NT2/D1 (cell line): ENCODE measurements around the gene PLCB3.

ENCODE experiments used
- DNase-seq: peaks from one replicate; pipeline ENCODE4 v3.0.0-alpha.2; 2011; ENCODE audit warnings: low read depth, low spot score
- H3K27me3 ChIP-seq: 2 replicates; pipeline ENCODE4 v1.6.0; 2011; ENCODE audit warnings: mild to moderate bottlenecking; ENCODE audit not compliant: insufficient read length, insufficient read depth
- H3K36me3 ChIP-seq: 2 replicates; pipeline ENCODE4 v1.6.1; 2011; ENCODE audit warnings: mild to moderate bottlenecking, low read length, mixed read lengths; ENCODE audit not compliant: insufficient read depth, insufficient read length
- H3K4me1 ChIP-seq: 2 replicates; pipeline ENCODE4 v1.5.1; 2011; ENCODE audit not compliant: insufficient read depth, insufficient read length
- H3K4me3 ChIP-seq: 2 replicates; pipeline ENCODE4 v1.5.1; 2011; ENCODE audit warnings: low read depth; ENCODE audit not compliant: insufficient read length
- H3K9ac ChIP-seq: 2 replicates; pipeline ENCODE4 v1.6.0; 2011; ENCODE audit warnings: low read depth; ENCODE audit not compliant: insufficient read length
- H3K9me3 ChIP-seq: 2 replicates; pipeline ENCODE4 v1.5.1; 2011; ENCODE audit warnings: mild to moderate bottlenecking, low read length; ENCODE audit not compliant: insufficient read depth
- SUZ12 ChIP-seq: IDR thresholded peaks from 2 replicates; pipeline ENCODE4 v1.6.1; 2011; ENCODE audit not compliant: insufficient read length, insufficient read depth; ENCODE audit errors: extremely low read depth
- YY1 ChIP-seq: IDR thresholded peaks from 2 replicates; pipeline ENCODE4 v1.6.1; 2011; ENCODE audit not compliant: insufficient read length, insufficient read depth
- ZNF274 ChIP-seq: IDR thresholded peaks from 2 replicates; pipeline ENCODE4 v1.6.1; 2011; ENCODE audit warnings: mild to moderate bottlenecking, low read depth, low read length

PLCB3 gene

DNA sequence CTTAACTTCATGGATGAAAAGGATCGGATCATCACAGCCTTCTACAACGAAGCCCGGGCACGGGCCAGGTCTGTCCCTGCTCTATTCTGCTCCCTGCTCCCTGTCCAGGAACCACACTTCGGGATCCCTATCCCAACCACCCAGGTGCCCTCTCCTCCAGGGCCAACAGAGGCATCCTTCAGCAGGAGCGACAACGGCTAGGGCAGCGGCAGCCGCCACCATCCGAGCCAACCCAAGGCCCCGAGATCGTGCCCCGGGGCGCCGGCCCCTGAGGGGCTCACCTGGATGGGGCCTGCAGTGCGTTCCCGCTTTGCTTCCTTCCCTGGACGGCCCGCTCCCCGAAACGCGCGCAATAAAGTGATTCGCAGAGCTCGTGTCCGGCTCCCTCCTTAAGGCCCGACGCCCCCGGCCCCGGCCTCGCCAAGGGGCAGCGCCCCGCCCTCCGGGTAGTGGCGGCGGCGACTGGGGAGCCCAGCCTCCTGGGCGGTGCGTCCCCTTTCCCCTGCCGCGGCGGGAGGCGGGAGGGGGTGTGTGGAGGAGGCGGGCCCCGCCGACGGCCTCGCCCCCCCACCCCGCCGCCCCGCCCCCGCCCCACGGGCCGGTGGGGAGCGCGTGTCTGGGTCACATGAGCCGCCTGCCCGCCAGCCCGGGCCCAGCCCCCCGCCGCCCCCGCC lies 17.3 kb upstream of the PLCB3 start, which contains the start of gene VEGFB:
VEGFB (plus strand) TSS at position 672 of the 674 bp plus-strand sequence. CDS start 250 bp downstream, outside the sequence.
- peaks cover 13% of the 10 kb centered on the region for H3K27me3 ChIP-seq
- no peak for DNase-seq
- peaks cover 26% of the 10 kb centered on the region for H3K36me3 ChIP-seq
- no peaks in the 10 kb centered on the region for H3K9me3 ChIP-seq
- peak within 1 kb of the TSS; percentile 67 for H3K4me3 ChIP-seq
- H3K9ac ChIP-seq, result peak within 1 kb of the TSS; percentile 88
- TF ChIP-seq ZNF274, result no peak
- peaks cover 24% of the 10 kb centered on the region for H3K4me1 ChIP-seq

DNA sequence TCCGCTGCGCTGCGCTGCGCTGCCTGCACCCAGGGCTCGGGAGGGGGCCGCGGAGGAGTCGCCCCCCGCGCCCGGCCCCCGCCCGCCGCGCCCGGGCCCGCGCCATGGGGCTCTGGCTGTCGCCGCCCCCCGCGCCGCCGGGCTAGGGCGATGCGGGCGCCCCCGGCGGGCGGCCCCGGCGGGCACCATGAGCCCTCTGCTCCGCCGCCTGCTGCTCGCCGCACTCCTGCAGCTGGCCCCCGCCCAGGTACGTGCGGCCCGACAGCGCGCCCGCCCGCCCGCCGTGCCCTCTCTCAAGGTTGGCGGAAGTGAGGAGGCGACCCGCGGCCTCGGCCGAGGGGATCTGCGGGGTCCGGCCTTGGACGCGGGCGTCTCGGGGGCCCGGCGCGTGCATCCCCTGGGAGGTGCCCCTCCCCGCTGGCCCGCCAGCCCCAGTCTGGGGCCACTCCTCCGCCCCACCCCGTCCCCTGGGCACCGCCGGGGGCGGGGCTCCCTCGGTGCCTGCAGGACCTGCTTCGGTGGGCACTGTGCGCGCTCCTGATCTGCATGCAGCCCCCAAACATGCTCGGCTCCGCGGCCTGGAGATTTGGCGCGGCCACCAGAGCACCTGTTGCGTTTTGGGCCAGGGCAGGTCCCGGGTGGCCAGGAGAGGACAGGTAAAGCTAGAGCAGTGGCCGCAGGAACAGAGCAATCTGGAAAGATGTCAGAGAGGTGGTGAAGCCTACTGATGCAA lies 16.5 kb upstream of the PLCB3 start:
- Histone ChIP-seq H3K4me3 (peak overlapping the region; percentile 54), H3K9me3 (no peaks in the 10 kb centered on the region), H3K4me1 (peaks cover 19% of the 10 kb centered on the region), H3K36me3 (peaks cover 25% of the 10 kb centered on the region), H3K27me3 (peaks cover 13% of the 10 kb centered on the region), H3K9ac (peak overlapping the region; percentile 54)
- DNase-seq, result no peak
- TF ChIP-seq YY1 (no peak), ZNF274 (no peak), SUZ12 (no peak)

DNA sequence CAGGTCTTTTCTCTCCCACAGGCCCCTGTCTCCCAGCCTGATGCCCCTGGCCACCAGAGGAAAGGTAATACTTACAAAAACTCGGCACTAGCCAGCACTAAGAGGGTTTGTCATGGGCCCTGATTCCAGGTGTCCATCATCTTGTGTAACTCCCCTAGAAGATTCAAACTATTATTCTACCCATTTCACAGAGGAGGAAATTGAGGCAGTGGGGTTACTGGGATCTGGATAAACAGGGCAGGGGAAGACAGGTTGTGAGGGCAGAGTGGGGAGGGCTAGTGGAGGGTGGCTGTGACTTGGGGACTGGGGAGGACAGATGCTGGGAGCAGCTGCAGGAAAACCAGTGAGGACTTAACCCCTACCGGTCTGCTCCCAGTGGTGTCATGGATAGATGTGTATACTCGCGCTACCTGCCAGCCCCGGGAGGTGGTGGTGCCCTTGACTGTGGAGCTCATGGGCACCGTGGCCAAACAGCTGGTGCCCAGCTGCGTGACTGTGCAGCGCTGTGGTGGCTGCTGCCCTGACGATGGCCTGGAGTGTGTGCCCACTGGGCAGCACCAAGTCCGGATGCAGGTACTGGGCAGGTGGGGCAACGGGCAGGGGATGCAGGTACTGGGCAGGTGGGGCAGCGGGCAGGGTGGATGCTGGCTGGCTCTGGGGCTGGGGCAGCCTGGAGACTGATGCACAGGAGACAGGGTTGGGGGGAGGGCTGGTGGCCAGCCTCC lies 15.7 kb upstream of the PLCB3 start:
- Histone ChIP-seq H3K4me3 (peak overlapping the region; percentile 54), H3K36me3 (peaks cover 26% of the 10 kb centered on the region), H3K4me1 (peaks cover 26% of the 10 kb centered on the region), H3K27me3 (peaks cover 13% of the 10 kb centered on the region), H3K9ac (peak overlapping the region; percentile 54), H3K9me3 (no peaks in the 10 kb centered on the region)
- no peak for DNase-seq
- TF ChIP-seq ZNF274, result no peak

DNA sequence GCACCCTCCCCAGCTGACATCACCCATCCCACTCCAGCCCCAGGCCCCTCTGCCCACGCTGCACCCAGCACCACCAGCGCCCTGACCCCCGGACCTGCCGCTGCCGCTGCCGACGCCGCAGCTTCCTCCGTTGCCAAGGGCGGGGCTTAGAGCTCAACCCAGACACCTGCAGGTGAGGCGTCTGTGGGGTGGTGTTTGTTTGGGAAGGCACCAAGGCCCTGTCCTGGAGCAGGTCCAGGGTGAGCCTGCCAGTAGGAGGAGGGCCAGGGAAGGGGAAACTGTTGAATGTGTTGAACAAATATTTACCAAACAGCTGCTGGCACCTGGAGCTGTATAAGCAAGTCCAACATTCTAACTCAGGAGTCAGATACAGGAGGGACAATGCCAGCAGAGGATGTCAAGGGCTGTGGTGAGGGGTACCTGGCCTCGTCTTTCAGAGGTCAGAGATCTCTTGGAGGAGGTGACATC lies 13.8 kb upstream of the PLCB3 start:
- Histone ChIP-seq H3K9ac (no peak overlapping the region), H3K36me3 (peaks cover 27% of the 10 kb centered on the region), H3K27me3 (peaks cover 9% of the 10 kb centered on the region), H3K9me3 (no peaks in the 10 kb centered on the region), H3K4me3 (no peak overlapping the region), H3K4me1 (peaks cover 21% of the 10 kb centered on the region)
- DNase-seq, result no peak
- TF ChIP-seq SUZ12, result no peak
- TF ChIP-seq ZNF274, result no peak
- TF ChIP-seq YY1, result no peak

- DNase-seq, result no peak
- no peak overlapping the region for H3K4me3 ChIP-seq
- TF ChIP-seq SUZ12, result no peak
- no peak for TF ChIP-seq YY1
- TF ChIP-seq ZNF274, result no peak
- H3K36me3 ChIP-seq, result peaks cover 31% of the 10 kb centered on the region
- H3K9ac ChIP-seq, result peak overlapping the region; percentile 11
- H3K4me1 ChIP-seq, result peaks cover 19% of the 10 kb centered on the region
- no peaks in the 10 kb centered on the region for H3K9me3 ChIP-seq
- H3K27me3 ChIP-seq, result peaks cover 4% of the 10 kb centered on the region
These were observed 13.3 kb upstream of the PLCB3 start for GRCh38 chr11:64238076-64238475.

DNA sequence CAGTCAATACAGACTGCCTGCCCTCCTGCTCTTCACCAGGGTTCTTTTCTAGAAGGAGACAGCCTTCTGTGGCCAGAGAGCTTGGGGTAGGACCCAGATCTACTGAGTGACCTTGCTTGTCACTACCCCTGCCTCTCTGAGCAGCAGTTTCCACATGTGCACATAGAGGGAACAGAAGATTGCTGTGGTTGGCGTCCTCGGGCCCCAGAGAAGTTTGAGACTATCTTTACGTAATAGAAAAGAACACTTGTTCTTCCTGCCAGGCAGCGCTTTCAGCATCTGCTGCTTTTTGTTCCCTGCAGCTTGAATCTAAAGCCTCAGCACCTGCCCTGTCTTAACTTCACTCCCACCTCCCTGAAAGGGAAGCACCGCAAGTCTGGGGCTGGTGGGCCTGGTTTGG lies 12.3 kb upstream of the PLCB3 start:
- no peaks in the 10 kb centered on the region for H3K9me3 ChIP-seq
- TF ChIP-seq SUZ12 (no peak), YY1 (no peak), ZNF274 (no peak)
- H3K9ac ChIP-seq, result no peak overlapping the region
- DNase-seq, result no peak
- H3K4me1 ChIP-seq, result peaks cover 28% of the 10 kb centered on the region
- peaks cover 40% of the 10 kb centered on the region for H3K36me3 ChIP-seq
- H3K4me3 ChIP-seq, result no peak overlapping the region
- no peaks in the 10 kb centered on the region for H3K27me3 ChIP-seq

DNA sequence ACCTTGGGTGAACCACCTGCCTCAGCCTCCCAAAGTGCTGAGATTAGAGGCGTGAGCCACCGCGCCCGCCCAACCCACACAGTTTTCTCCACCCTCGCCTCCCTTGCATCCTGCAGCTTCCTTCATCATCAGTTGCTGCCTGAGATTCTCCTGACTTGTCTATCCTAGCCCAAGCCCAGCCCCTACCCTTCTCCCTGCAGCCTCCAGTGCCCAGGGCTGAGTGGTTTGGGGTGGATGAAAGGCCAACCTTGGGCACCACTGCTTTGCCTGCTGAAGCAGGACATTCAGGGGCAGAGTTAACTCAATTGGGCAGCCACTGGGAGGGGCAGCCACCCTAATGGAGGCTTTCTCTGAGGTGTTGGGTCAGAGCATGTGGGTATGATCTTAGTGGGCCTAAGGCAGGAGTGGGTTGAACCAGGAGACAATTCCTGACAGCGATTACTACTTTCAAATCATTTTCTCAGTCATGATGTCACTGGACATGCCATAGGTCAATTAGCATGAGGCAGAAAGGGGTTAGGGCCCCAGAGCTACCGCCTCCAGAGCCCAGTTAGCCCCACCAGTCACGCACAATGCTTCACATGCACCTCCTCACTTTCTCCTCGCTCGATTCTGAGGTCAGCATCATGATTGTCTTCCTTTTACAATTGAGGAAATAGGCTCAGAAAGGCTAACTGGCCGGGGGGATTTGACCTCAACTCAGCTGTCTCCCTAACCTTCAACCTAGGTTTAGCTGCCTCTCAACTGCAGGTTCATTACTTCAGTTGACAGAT lies 11.5 kb upstream of the PLCB3 start:
- Histone ChIP-seq H3K4me1 (peaks cover 31% of the 10 kb centered on the region), H3K36me3 (peaks cover 48% of the 10 kb centered on the region), H3K9ac (peak overlapping the region; percentile 87), H3K4me3 (peak overlapping the region; percentile 75), H3K9me3 (no peaks in the 10 kb centered on the region), H3K27me3 (no peaks in the 10 kb centered on the region)
- DNase-seq, result no peak
- no peak for TF ChIP-seq YY1
- TF ChIP-seq SUZ12, result no peak
- TF ChIP-seq ZNF274, result no peak
